Transverse colon (tissue), 4 donors: Measurements from ENCODE around the gene CCNI2. TPM values are rescaled to one million over a fixed set of nuclear protein-coding genes. Genes with fewer than 3 reads are reported as not detected.
A peak's percentile ranks its signal among the peaks of the same experiment; 100 is the strongest.

Source experiments
- DNase-seq: peaks from one replicate; pipeline ENCODE4 v3.0.0-alpha.2; 2019
- H3K27ac ChIP-seq, 4 donors: fragments of 200-600 bp; sonication (generic); 2 replicates each; pipeline ENCODE4 v1.5.1; 2016 to 2018; ENCODE audit warnings: inconsistent platforms in 4 of 4
- H3K27me3 ChIP-seq: fragments of 200-600 bp; sonication (generic); 2 replicates; pipeline ENCODE4 v1.5.1; 2017; ENCODE audit warnings: inconsistent platforms
- H3K36me3 ChIP-seq, 4 donors: fragments of 200-600 bp; sonication (generic); 2 replicates each; pipeline ENCODE4 v1.5.1; 2017 to 2019; ENCODE audit warnings: inconsistent platforms in 4 of 4
- H3K4me1 ChIP-seq, 4 donors: fragments of 200-600 bp; sonication (generic); 2 replicates each; pipeline ENCODE4 v1.5.1; 2017 to 2020; ENCODE audit warnings: inconsistent platforms in 4 of 4
- H3K4me3 ChIP-seq, 4 donors: fragments of 200-600 bp; sonication (generic); 1 replicate in 1 of 4; 2 replicates in 3 of 4; pipeline versions ENCODE4 v1.5.1 to v1.6.1; 2017 to 2019; ENCODE audit warnings: inconsistent platforms in 4 of 4
- H3K9me3 ChIP-seq, 2 donors: fragments of 200-600 bp; sonication (generic); 2 replicates each; pipeline ENCODE4 v1.5.1; 2017 to 2019; ENCODE audit warnings: inconsistent platforms in 2 of 2
- EP300 ChIP-seq: sonication (generic); formaldehyde crosslinking; IDR thresholded peaks from one replicate; pipeline ENCODE4 v1.6.1; 2017; ENCODE audit warnings: antibody characterized with exemption, low read depth
- POLR2A ChIP-seq: fragments of 450-650 bp; IDR thresholded peaks from one replicate; pipeline ENCODE4 v1.6.1; 2016; ENCODE audit warnings: antibody characterized with exemption, mild to moderate bottlenecking, moderate library complexity
- POLR2AphosphoS5 ChIP-seq, 3 donors: sonication (generic); formaldehyde crosslinking; IDR thresholded peaks; one replicate each; pipeline ENCODE4 v1.6.1; 2016; ENCODE audit warnings: antibody characterized with exemption in 3 of 3
- WGBS, 2 donors: methylation state at CpG; one replicate each; pipeline ENCODE4 v1.1.5; 2018; ENCODE audit warnings: low coverage in 1 of 2; 5-methylcytosine and 5-hydroxymethylcytosine counted together
- in situ Hi-C, 4 donors: fragments of 200-750 bp; cut with MboI; loops; one replicate each; pipeline versions ENCODE4 v1.15.0 to v1.15.1; 2017; ENCODE audit warnings: low sequenced_read_pairs in 3 of 4, low pct_ligation_motif_present in 1 of 4, low pct_unique_long_range_greater_than_20kb in 1 of 4
- intact Hi-C: fragments of 100-400 bp; cut with DNase I; formaldehyde crosslinking; loops from one replicate; pipeline ENCODE4 v1.15.1; 2023; ENCODE audit warnings: low total_unique reads
- total RNA-seq, 4 donors: library from RNA; depleted of rRNA; stranded (reverse); fragments of >200 nt; gene quantifications; one replicate each; pipeline ENCODE4 v1.1.0, GENCODE V29; 2016
- TF ChIP-seq, protein P1 (sequence below), 5 experiments: fragments of 200-600 bp in 3 of 5; fragments of 450-650 bp in 2 of 5; sonication (generic) in 3 of 5; IDR thresholded peaks; 1 replicate in 2 of 5; 2 replicates in 3 of 5; pipeline ENCODE4 v1.5.1; 2016 to 2017; ENCODE audit warnings: antibody characterized with exemption in 5 of 5, inconsistent platforms in 3 of 5, mild to moderate bottlenecking in 2 of 5, moderate library complexity in 1 of 5

CCNI2 gene
- total RNA-seq, 4 donors from 2014 or later = 3.0 to 13.0 (median 7.1) TPM

DNA sequence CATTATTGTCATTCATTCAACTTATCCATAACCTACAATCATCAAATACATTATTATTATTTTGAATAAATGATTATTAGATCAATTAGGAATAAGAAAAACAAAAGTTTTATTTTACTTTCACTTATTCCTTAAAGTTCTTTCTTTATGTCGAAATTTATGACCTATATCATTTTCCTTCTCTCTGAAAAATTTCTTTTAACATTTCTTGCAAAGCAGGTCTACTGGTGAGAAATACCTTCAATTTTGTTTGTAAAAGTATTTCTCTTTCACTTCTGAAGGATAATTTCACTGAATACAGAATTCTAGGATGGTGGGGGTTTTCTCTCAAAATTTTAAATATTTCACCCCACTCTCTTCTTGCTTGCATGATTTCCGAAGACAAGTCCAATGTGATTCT, 2.6 kb upstream of the CCNI2 start:
- intact Hi-C loops = no loop called here
- DNase-seq = no peak
- Histone ChIP-seq H3K36me3 (no peaks in the 10 kb centered on the region), H3K4me3 (no peak overlapping the region), H3K27me3 (peaks cover 67% of the 10 kb centered on the region), H3K27ac (no peak overlapping the region), H3K9me3 (no peaks in the 10 kb centered on the region), H3K4me1 (peaks cover 0 to 15% (median 5%) of the 10 kb centered on the region in 4 donors)
- TF ChIP-seq, protein P1, sequence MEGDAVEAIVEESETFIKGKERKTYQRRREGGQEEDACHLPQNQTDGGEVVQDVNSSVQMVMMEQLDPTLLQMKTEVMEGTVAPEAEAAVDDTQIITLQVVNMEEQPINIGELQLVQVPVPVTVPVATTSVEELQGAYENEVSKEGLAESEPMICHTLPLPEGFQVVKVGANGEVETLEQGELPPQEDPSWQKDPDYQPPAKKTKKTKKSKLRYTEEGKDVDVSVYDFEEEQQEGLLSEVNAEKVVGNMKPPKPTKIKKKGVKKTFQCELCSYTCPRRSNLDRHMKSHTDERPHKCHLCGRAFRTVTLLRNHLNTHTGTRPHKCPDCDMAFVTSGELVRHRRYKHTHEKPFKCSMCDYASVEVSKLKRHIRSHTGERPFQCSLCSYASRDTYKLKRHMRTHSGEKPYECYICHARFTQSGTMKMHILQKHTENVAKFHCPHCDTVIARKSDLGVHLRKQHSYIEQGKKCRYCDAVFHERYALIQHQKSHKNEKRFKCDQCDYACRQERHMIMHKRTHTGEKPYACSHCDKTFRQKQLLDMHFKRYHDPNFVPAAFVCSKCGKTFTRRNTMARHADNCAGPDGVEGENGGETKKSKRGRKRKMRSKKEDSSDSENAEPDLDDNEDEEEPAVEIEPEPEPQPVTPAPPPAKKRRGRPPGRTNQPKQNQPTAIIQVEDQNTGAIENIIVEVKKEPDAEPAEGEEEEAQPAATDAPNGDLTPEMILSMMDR (IDR thresholded peaks at IDR 0.05) = no peak
- TF ChIP-seq POLR2AphosphoS5 (IDR thresholded peaks at IDR 0.05) = no peak
- TF ChIP-seq EP300 = no peak
- no peak for TF ChIP-seq POLR2A
- in situ Hi-C loops = no loop called here
- WGBS, 2 donors = 59 to 78% methylated on average over 2 of the region's 2 CpGs

DNA sequence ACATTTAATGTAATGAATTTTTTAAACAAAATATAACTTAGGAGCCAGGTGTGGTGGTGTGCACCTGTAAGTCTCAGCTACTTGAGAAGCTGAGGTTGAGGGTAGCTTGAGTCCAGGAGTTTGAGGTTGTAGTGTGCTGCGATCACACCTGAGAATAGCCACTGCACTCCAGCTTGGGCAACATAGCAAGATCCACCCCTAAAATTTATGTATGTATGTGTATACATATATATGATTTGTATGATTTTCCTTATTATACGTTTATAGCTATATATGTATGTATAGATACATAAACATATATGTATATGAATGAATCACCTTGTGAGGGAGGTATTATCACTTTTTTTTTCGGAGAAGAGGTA, 653 bp upstream of the CCNI2 start:
- Histone ChIP-seq H3K4me1 (peaks cover 0 to 15% (median 5%) of the 10 kb centered on the region in 4 donors), H3K9me3 (no peaks in the 10 kb centered on the region), H3K27me3 (peaks cover 59% of the 10 kb centered on the region), H3K27ac (peak overlapping the region in 3 of 4 donors; percentile 59 to 81 (median 65)), H3K4me3 (peak overlapping the region in 3 of 4 donors; percentile 36 to 56 (median 51)), H3K36me3 (no peaks in the 10 kb centered on the region)
- intact Hi-C loops (no loop called here), in situ Hi-C loops (no loop called here)
- TF ChIP-seq EP300 (no peak), POLR2A (no peak), POLR2AphosphoS5 (IDR thresholded peaks at IDR 0.05) (no peak)
- TF ChIP-seq, protein P1 (IDR thresholded peaks at IDR 0.05) = no peak
- 11 to 17% methylated on average over 3 of the region's 3 CpGs for whole genome bisulfite sequencing, 2 donors
- DNase-seq = no peak

DNA sequence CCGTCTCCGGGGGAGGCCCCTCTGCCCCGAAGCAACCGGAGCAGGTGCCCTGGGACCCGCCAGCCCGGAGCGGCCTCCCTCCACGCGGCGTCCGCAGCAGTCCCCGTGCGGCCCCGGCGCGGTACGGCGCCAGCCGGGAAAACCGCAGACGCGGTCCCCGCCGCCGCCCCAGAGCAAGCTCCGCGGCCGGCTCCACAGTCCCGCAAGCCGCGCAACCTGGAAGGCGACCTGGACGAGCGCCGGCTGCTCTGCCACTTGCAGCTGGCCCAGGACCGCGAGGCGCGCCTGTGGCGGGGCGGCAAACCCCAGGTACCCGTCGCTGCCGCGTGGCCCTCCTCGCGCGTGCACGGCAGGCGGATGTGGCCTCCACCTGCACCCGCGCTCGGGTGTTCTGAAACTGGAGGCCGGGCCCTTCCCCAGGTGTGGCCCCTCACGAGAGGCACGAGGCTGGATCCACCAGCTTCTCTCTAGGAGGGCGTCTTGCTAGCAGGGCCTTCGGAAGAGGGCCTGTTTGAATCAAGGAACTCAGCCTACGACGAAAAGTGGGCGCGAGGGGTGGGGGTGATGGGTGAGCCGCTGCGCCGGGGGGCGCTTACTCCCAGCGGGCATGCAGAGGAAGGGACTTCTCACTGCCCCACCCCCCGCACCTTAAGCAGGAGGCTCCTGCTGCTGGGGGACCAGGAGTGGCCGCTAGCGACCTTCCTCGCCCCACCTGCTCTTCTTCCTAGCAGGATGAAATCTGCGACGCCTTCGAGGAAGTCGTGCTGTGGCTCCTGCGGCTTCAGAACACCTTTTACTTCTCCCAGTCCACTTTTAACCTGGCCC, 602 bp downstream of the CCNI2 start:
- intact Hi-C loops = no loop called here
- in situ Hi-C loops = no loop called here

DNA sequence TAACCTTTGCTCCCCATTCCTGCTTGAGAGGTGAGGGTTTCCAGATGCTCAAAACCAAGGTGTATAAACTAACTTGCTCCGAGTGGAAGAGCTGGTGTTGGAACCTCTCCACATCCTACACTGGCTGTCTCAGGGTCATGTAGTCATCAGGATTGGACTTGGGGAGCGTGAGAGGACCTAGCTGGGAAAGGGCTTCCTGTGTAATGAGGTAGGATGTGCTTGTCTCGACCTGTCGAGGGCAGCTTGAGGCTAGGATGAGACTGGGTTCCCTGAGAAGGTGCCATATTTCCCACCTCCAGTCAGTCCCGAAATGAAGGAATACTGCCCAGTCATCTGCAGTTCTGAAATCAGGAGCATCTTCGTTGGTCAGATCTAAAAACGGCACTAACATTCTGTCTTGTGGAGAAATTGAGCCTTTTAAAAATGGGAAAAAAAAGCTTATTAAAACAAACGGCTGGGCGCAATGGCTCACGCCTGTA, 1.3 kb downstream of the CCNI2 start:
- in situ Hi-C loops (no loop called here), intact Hi-C loops (no loop called here)
- 84 to 94% methylated on average over 7 to 10 of the region's 10 CpGs for WGBS, 2 donors
- H3K4me3 ChIP-seq = no peak overlapping the region
- no peak for DNase-seq
- TF ChIP-seq, protein P1 (IDR thresholded peaks at IDR 0.05) = no peak
- TF ChIP-seq POLR2A (no peak), POLR2AphosphoS5 (IDR thresholded peaks at IDR 0.05) (no peak), EP300 (no peak)
- peaks cover 0 to 15% (median 5%) of the 10 kb centered on the region in 4 donors for H3K4me1 ChIP-seq
- no peaks in the 10 kb centered on the region for H3K36me3 ChIP-seq
- H3K27me3 ChIP-seq = peaks cover 41% of the 10 kb centered on the region
- H3K9me3 ChIP-seq = no peaks in the 10 kb centered on the region
- no peak overlapping the region for H3K27ac ChIP-seq

More for the DNA sequence above, 602 bp downstream of the CCNI2 start:
- TF ChIP-seq POLR2AphosphoS5 (IDR thresholded peaks at IDR 0.05) (no peak), POLR2A (no peak), EP300 (no peak)
- TF ChIP-seq, protein P1 (IDR thresholded peaks at IDR 0.05) = no peak
- H3K4me3 ChIP-seq = peak overlapping the region; percentile 36 to 56 (median 46)
- peak; percentile 50 for DNase-seq
- WGBS, 2 donors = 65% methylated on average over 28 of the region's 76 CpGs; no CpG with 5 or more reads in 1 of the 2 donors
- H3K27ac ChIP-seq = peak overlapping the region; percentile 59 to 81 (median 70)
- H3K36me3 ChIP-seq = no peaks in the 10 kb centered on the region
- no peaks in the 10 kb centered on the region for H3K9me3 ChIP-seq
- H3K27me3 ChIP-seq = peaks cover 48% of the 10 kb centered on the region
- H3K4me1 ChIP-seq = peaks cover 0 to 15% (median 5%) of the 10 kb centered on the region in 4 donors
